CD14-positive monocyte (primary cell): ENCODE results near the gene LMO7. TPM values are rescaled to one million over a fixed set of nuclear protein-coding genes. Genes with fewer than 3 reads are reported as not detected.

Experiments used
- DNase-seq, 3 donors: peaks; one replicate each; pipeline ENCODE4 v3.0.0-alpha.2; 2011 to 2022
- H2AFZ ChIP-seq: 2 replicates; pipeline ENCODE4 v1.6.0; 2012; ENCODE audit warnings: mild to moderate bottlenecking, low read depth, low read length, inconsistent platforms; ENCODE audit not compliant: insufficient read depth, poor library complexity, severe bottlenecking
- H3K27ac ChIP-seq, 2 donors: 1 replicate in 1 of 2; 2 replicates in 1 of 2; pipeline ENCODE4 v1.5.1; 2012 to 2013; ENCODE audit warnings: low read length in 2 of 2, control low read depth in 1 of 2, inconsistent platforms in 1 of 2, low read depth in 1 of 2, mild to moderate bottlenecking in 1 of 2
- H3K27me3 ChIP-seq, 2 donors: one replicate each; pipeline versions ENCODE4 v1.6.0 to v1.6.1; 2011 to 2013; ENCODE audit warnings: low read length in 2 of 2; ENCODE audit not compliant: control insufficient read depth in 2 of 2, insufficient read depth in 2 of 2
- H3K36me3 ChIP-seq, 2 donors: replicated peaks in 1 of 2; 1 replicate in 1 of 2; 2 replicates in 1 of 2; pipeline versions ENCODE4 v1.5.1 to v1.6.1; 2012 to 2013; ENCODE audit warnings: low read length in 2 of 2, control low read depth in 1 of 2, inconsistent platforms in 1 of 2, mild to moderate bottlenecking in 1 of 2; ENCODE audit not compliant: insufficient read depth in 2 of 2, control insufficient read depth in 1 of 2
- H3K4me1 ChIP-seq, 2 donors: 1 replicate in 1 of 2; 2 replicates in 1 of 2; pipeline versions ENCODE4 v1.5.1 to v1.6.1; 2012 to 2013; ENCODE audit warnings: low read length in 2 of 2, control low read depth in 1 of 2, inconsistent platforms in 1 of 2, mild to moderate bottlenecking in 1 of 2, moderate library complexity in 1 of 2; ENCODE audit not compliant: insufficient read depth in 2 of 2, control insufficient read depth in 1 of 2
- H3K4me2 ChIP-seq: replicated peaks from 2 replicates; pipeline ENCODE3; 2012; ENCODE audit warnings: low read length, moderate library complexity, mild to moderate bottlenecking; ENCODE audit not compliant: poor library complexity, severe bottlenecking; ENCODE audit errors: extremely low read depth
- H3K4me3 ChIP-seq, 3 experiments: fragments of 200-600 bp in 1 of 3; sonication (generic) in 1 of 3; replicated peaks in 1 of 3; 1 replicate in 2 of 3; 2 replicates in 1 of 3; pipeline ENCODE4 v1.5.1; 2011 to 2013; ENCODE audit warnings: low read length in 3 of 3, mild to moderate bottlenecking in 3 of 3, control low read depth in 2 of 3, low read depth in 2 of 3, inconsistent platforms in 1 of 3, moderate library complexity in 1 of 3
- H3K79me2 ChIP-seq: 2 replicates; pipeline ENCODE4 v1.6.0; 2012; ENCODE audit warnings: mild to moderate bottlenecking, control low read depth, inconsistent platforms, low read length, moderate library complexity; ENCODE audit not compliant: insufficient read depth
- H3K9ac ChIP-seq: 2 replicates; pipeline ENCODE4 v1.6.0; 2017; ENCODE audit warnings: low read length, mild to moderate bottlenecking; ENCODE audit not compliant: insufficient read depth, poor library complexity, severe bottlenecking
- H3K9me3 ChIP-seq, 2 donors: replicated peaks in 1 of 2; 1 replicate in 1 of 2; 2 replicates in 1 of 2; pipeline versions ENCODE4 v1.5.1 to v1.6.1; 2012 to 2013; ENCODE audit warnings: low read length in 2 of 2, control low read depth in 1 of 2; ENCODE audit not compliant: control insufficient read depth in 1 of 2, insufficient read depth in 1 of 2
- H4K20me1 ChIP-seq: 2 replicates; pipeline ENCODE4 v1.6.0; 2012; ENCODE audit warnings: mild to moderate bottlenecking, low read length, control low read depth, moderate library complexity; ENCODE audit not compliant: insufficient read depth
- H3K27ac Mint-ChIP-seq, 7 donors: one replicate each; pipeline ENCODE4 v1.8.0; 2020; ENCODE audit warnings: mild to moderate bottlenecking in 7 of 7, mixed read lengths in 7 of 7, moderate library complexity in 6 of 7, inconsistent platforms in 2 of 7
- H3K27me3 Mint-ChIP-seq, 3 donors: one replicate each; pipeline ENCODE4 v1.8.0; 2021 to 2022; ENCODE audit warnings: low read depth in 3 of 3, mild to moderate bottlenecking in 3 of 3, mixed read lengths in 3 of 3, moderate library complexity in 3 of 3, inconsistent platforms in 1 of 3
- H3K36me3 Mint-ChIP-seq, 2 donors: one replicate each; pipeline ENCODE4 v1.8.0; 2020; ENCODE audit warnings: mixed read lengths in 2 of 2, inconsistent platforms in 1 of 2, mild to moderate bottlenecking in 1 of 2
- H3K4me1 Mint-ChIP-seq: one replicate; pipeline ENCODE4 v1.8.0; 2020; ENCODE audit warnings: mild to moderate bottlenecking, mixed read lengths
- H3K4me3 Mint-ChIP-seq, 2 donors: one replicate each; pipeline ENCODE4 v1.8.0; 2020; ENCODE audit warnings: mild to moderate bottlenecking in 2 of 2, mixed read lengths in 2 of 2, moderate library complexity in 1 of 2
- H3K9me3 Mint-ChIP-seq, 7 donors: one replicate each; pipeline ENCODE4 v1.8.0; 2020 to 2022; ENCODE audit warnings: mixed read lengths in 7 of 7, mild to moderate bottlenecking in 6 of 7, moderate library complexity in 6 of 7, inconsistent platforms in 2 of 7
- WGBS: methylation state at CpG from one replicate; pipeline ENCODE4 v1.1.5; 2013; ENCODE audit warnings: missing lambda C conversion rate; ENCODE audit not compliant: insufficient coverage; 5-methylcytosine and 5-hydroxymethylcytosine counted together
- intact Hi-C, 2 donors: fragments of 100-400 bp; cut with micrococcal nuclease; formaldehyde crosslinking; loops; one replicate each; pipeline versions ENCODE4 v1.15.0 to v1.15.1; 2023
- polyA plus RNA-seq, 3 donors: library from polyadenylated mRNA; depleted of rRNA in 1 of 3; unstranded in 2 of 3; stranded (reverse) in 1 of 3; fragments of 300-500 nt in 2 of 3; fragments of >200 nt in 1 of 3; fragmentation: Illumina TruSeq in 2 of 3; gene quantifications; 1 replicate in 2 of 3; 2 replicates in 1 of 3; pipeline ENCODE4 v1.2.3, GENCODE V29; 2012 to 2021
- TF ChIP-seq, protein P1 (sequence below): fragments of 200-600 bp; IDR thresholded peaks from one replicate; pipeline ENCODE4 v1.8.0; 2022; ENCODE audit warnings: antibody characterized with exemption, mild to moderate bottlenecking

The LMO7 gene
- polyA plus RNA-seq, 3 donors: 0.79 to 1.6 (median 0.90) TPM

DNA sequence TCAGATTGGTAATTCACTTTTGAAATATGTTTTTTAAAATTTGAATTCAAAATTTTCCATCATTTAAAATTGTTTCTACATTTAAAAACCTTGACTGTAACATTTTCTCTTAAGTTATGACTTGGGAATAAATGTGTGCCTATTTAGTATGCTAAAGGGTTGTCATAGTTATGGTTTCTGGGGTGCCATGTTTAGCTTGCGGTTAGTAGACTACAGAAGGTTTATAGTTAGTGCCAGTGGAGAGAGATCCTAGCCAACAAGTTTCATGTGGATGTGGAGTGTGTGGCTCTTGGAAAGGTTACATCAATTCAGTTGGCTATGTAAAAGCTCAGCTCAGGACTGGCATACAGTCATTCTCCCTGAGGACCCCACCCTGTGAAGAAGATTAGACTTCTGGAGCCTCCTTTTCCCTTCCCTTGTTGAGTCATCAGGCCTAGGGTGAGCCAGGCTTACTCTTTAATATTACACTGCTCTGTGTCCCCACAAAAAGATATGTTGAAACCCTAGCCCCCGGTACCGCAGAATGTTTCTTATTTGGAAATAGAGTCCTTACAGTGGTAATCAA, 20.4 kb downstream of the LMO7 start:
- intact Hi-C loops: no loop called here
- Histone ChIP-seq H4K20me1 (no peaks in the 10 kb centered on the region), H3K4me3 (no peak overlapping the region), H3K79me2 (no peaks in the 10 kb centered on the region), H3K27ac (no peak overlapping the region), H3K36me3 (no peaks in the 10 kb centered on the region), H3K27me3 (no peaks in the 10 kb centered on the region), H3K9ac (no peak overlapping the region), H3K4me2 (no peak overlapping the region), H2AFZ (no peak overlapping the region), H3K4me1 (no peaks in the 10 kb centered on the region), H3K9me3 (no peaks in the 10 kb centered on the region)
- Mint-ChIP-seq H3K4me1 (no peaks in the 10 kb centered on the region), H3K9me3 (peaks cover 0 to 5% (median 3%) of the 10 kb centered on the region in 7 donors), H3K4me3 (no peak overlapping the region), H3K27me3 (peaks cover 0 to 2% (median 0%) of the 10 kb centered on the region in 3 donors), H3K36me3 (no peaks in the 10 kb centered on the region), H3K27ac (no peak overlapping the region)
- WGBS: 96% methylated on average over 3 of the region's 3 CpGs
- TF ChIP-seq, protein P1, sequence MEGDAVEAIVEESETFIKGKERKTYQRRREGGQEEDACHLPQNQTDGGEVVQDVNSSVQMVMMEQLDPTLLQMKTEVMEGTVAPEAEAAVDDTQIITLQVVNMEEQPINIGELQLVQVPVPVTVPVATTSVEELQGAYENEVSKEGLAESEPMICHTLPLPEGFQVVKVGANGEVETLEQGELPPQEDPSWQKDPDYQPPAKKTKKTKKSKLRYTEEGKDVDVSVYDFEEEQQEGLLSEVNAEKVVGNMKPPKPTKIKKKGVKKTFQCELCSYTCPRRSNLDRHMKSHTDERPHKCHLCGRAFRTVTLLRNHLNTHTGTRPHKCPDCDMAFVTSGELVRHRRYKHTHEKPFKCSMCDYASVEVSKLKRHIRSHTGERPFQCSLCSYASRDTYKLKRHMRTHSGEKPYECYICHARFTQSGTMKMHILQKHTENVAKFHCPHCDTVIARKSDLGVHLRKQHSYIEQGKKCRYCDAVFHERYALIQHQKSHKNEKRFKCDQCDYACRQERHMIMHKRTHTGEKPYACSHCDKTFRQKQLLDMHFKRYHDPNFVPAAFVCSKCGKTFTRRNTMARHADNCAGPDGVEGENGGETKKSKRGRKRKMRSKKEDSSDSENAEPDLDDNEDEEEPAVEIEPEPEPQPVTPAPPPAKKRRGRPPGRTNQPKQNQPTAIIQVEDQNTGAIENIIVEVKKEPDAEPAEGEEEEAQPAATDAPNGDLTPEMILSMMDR: no peak
- DNase-seq: no peak

DNA sequence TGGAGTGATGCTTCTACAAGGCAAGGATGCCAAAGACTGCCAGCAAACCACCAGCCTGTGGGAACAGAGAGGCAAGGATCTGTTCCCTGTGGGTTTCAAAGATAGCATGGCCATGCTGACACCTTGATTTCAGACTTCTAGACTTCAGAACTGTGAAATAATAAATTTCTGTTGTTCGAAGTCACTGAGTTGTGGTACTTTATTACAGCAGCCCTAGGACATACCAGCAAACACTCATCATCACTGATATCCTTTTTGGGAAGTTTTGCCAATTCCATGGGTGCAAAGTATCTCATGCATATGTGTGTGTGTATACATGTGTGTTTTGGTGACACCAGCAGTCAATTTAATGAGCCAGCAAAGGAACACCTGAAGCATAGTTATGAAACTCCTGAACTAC, 21.0 kb downstream of the LMO7 start:
- H3K4me2 ChIP-seq: no peak overlapping the region
- peaks cover 0 to 2% (median 0%) of the 10 kb centered on the region in 3 donors for H3K27me3 Mint-ChIP-seq
- no peak overlapping the region for H3K4me3 ChIP-seq
- no peaks in the 10 kb centered on the region for H3K4me1 Mint-ChIP-seq
- no peak overlapping the region for H3K27ac ChIP-seq
- intact Hi-C loops: no loop called here
- H3K36me3 Mint-ChIP-seq: no peaks in the 10 kb centered on the region
- no peak overlapping the region for H2AFZ ChIP-seq
- TF ChIP-seq, protein P1: no peak
- WGBS: no CpG with 5 or more reads among the region's 1 CpG
- DNase-seq: no peak
- H3K27ac Mint-ChIP-seq: no peak overlapping the region
- peaks cover 0 to 5% (median 3%) of the 10 kb centered on the region in 7 donors for H3K9me3 Mint-ChIP-seq
- H3K4me3 Mint-ChIP-seq: no peak overlapping the region
- no peaks in the 10 kb centered on the region for H3K4me1 ChIP-seq
- no peaks in the 10 kb centered on the region for H4K20me1 ChIP-seq
- H3K9ac ChIP-seq: no peak overlapping the region
- no peaks in the 10 kb centered on the region for H3K79me2 ChIP-seq
- no peaks in the 10 kb centered on the region for H3K36me3 ChIP-seq
- H3K9me3 ChIP-seq: no peaks in the 10 kb centered on the region
- no peaks in the 10 kb centered on the region for H3K27me3 ChIP-seq
